Raji (cell line): ENCODE data around the gene MOGAT1.

Source experiments
- POLR2A ChIP-seq: IDR thresholded peaks from 2 replicates; pipeline ENCODE4 v1.6.1; 2011; ENCODE audit warnings: low read depth, low read length, control low read depth; ENCODE audit not compliant: insufficient read depth

MOGAT1 gene, protein sequence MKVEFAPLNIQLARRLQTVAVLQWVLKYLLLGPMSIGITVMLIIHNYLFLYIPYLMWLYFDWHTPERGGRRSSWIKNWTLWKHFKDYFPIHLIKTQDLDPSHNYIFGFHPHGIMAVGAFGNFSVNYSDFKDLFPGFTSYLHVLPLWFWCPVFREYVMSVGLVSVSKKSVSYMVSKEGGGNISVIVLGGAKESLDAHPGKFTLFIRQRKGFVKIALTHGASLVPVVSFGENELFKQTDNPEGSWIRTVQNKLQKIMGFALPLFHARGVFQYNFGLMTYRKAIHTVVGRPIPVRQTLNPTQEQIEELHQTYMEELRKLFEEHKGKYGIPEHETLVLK

DNA sequence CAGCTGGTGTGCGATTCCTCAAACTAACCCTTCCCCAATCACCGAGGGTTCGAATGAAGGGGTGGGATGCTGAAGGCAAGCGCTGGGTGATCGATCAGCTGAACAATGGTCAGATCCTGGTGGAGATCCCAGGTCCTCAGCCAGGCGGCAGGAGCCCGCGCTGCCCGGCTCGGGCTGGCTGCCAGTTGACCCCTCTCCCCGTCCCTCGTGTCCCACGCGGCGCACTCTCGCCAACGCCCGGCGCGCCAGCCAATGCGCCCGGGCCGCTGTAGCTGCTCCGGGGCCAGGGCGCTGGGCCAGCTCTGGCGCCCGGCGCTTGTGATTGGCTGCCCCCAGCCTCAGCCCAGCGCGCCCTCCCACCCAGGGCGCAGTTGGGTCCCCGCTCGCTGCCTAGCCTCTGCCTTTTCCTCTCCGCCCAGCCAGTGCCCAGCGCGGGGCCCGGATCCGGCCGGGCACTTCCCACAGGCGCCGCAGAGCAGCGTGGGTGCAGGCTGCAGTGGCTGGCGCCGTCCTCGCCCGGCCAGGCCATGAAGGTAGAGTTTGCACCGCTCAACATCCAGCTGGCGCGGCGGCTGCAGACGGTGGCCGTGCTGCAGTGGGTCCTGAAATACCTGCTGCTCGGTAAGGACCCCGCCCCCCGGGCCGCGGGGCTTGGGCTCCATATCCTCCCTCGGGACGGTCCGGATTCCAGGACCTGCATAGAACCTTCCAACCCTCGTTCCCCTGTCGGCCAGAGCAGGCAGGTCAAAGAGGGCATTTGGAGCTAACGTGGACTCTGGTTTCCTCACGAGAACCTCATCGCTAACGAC lies at the start of gene MOGAT1:
Gene MOGAT1, plus strand, starts transcription at position 400 of the 809 bp plus-strand sequence. Its CDS starts 128 bp downstream, at position 528.
- no peak for TF ChIP-seq POLR2A

- no peak for TF ChIP-seq POLR2A
Measured at GRCh38 chr2:222621893-222622292, 49.6 kb upstream of the MOGAT1 start.

GRCh38 chr2:222622910-222623309 lies 48.5 kb upstream of the MOGAT1 start:
- no peak for TF ChIP-seq POLR2A

DNA sequence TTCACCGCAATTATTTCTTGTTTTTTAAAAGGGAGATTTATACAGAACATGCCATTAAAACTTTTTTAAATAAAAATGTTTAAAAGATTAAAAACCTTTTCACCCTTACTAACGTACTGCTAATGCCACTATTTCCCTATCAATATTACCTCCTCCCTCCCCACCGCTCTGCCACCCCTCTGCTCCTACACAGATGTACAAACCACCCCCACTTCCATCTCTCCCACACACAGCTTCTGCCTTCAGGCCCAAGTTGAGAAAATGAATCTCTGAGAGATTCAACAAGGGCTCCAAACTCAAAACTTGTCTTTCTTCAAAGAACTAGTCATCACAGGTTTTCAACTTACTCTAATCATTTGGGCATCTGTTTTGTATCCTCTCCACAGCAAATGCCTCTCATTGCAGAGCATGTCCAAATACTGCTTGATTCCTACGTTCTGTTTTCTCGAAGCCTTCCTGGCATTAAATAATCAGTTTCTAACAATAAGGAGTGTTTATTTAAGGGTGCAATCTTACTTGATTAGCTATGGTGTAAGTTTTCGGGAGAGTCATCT lies 47.6 kb upstream of the MOGAT1 start:
- TF ChIP-seq POLR2A, result no peak

DNA sequence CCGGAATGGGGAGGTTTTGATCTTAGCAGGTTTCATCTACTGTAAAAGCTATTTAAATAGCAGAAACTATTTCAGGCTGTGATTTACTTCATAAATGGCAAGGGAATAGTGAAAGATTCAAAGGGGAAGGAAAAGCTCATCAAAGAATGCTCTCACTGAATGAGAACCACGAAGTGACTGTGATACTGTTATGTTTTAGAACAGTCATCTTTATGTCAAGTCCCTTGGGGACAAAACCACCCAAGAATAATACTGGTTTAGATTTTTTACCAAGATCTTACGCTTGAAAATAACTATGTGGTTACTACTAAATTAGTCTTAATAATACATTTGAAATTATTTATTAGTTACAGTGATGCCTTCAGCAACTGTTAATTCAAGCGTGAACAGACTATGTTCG lies 43.7 kb upstream of the MOGAT1 start:
- no peak for TF ChIP-seq POLR2A

DNA sequence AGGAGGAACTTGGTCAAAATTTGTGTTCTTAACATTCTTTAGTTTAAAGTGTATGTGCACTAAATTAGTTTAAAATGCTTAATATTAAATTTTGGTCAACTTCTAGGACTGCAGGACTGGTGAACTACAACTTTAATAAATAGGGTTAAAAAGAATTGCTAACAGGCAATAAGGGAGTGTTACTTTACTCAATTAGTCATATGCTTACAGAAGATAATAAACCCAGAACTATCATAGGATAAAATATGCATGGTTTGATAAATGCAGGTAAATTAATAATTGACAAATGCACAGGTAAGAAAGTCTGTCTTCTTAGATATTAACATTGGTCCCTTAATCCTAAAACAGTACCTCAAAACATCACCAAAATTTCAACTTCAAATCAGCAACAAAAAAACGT lies 36.2 kb upstream of the MOGAT1 start:
- no peak for TF ChIP-seq POLR2A

GRCh38 chr2:222637067-222637466 lies 34.4 kb upstream of the MOGAT1 start:
- no peak for TF ChIP-seq POLR2A

DNA sequence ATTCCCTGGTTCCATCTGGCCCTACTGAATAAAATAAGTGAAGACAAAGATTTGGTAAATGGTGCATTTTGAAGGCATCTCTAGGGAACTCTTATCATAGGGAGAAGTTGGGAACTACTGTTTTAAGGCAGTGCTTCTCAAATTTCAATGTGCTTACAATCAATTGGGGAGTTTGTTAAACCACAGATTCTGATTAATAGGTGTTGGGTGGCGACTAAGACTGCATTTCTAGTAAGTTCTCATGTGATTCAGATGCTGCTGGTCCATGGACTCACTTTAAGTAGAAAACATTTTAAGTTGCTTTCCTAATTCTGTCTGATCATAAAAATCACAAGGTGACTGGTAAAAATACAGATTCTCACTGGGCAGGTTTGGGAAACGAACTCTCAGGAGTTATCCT lies 30.1 kb upstream of the MOGAT1 start:
- no peak for TF ChIP-seq POLR2A

GRCh38 chr2:222643134-222643533 lies 28.3 kb upstream of the MOGAT1 start:
- TF ChIP-seq POLR2A, result no peak

DNA sequence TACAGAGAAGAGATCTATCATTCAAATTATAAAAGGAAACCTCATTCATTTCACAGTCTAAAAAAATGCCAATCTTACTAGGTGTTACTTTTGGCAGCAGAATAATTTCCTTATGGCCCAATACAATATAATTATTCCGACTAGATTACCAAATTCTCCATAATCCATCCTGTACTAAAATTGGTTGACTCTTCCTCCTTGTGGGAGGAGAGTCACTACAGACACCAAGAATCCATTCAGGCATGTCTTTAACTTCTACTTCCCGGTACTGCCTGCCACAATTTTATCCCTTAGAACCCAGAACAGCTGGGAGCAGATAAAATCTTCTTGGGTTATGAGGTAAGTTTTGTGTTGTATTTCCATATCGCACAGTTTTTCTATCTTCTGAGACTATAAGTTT lies 25.4 kb upstream of the MOGAT1 start:
- TF ChIP-seq POLR2A, result no peak

DNA sequence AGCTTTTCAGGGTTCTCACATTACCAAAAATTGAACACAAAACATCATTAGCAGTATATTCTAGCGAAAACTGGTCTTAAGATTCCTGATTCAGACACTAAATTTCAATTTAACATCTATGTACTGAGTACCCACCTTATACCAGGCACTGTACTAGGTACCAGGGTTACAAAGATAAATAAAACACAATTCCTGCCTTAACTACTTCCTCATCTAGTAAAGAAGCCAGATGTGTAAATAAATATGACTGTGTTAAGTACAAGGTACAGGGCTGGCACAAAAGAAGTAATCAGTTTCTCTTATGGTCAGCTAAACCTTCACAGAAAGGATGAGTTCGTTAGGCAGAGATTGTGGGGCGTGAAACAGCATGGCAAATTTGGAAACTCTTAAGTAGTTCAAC lies 21.7 kb upstream of the MOGAT1 start:
- no peak for TF ChIP-seq POLR2A

DNA sequence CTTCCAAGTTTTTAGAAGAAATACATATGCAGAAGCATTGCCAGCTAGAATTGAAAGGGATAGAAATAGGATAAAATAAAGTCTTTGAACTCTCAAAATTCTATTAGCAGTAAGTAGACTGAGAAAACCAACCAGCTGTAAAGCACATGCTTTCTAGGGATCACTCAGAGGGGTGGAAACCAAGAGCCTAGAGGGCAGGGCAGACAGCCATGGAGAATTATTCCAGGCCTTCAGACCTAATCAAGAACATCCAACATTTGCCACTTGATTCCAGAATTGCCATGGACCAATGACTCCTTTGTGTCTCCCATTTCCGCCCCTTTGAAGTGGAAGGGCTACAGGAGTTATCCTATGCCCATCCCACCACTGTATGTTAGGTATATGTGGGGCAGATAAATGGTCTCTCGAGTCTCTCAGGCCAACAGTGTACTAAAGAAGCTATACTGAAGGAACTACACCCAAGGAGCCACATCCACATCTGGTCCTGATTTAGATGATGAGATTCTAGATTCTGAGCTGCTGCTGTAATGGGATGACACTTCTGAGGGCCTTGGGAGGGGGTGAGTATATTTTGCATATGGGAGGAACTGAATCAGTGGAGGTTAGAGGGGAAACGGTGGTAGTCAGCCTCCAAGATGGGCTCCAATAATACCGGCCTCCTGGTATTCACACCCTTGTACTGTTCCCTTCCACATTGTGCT lies 19.6 kb upstream of the MOGAT1 start:
- TF ChIP-seq POLR2A, result no peak

DNA sequence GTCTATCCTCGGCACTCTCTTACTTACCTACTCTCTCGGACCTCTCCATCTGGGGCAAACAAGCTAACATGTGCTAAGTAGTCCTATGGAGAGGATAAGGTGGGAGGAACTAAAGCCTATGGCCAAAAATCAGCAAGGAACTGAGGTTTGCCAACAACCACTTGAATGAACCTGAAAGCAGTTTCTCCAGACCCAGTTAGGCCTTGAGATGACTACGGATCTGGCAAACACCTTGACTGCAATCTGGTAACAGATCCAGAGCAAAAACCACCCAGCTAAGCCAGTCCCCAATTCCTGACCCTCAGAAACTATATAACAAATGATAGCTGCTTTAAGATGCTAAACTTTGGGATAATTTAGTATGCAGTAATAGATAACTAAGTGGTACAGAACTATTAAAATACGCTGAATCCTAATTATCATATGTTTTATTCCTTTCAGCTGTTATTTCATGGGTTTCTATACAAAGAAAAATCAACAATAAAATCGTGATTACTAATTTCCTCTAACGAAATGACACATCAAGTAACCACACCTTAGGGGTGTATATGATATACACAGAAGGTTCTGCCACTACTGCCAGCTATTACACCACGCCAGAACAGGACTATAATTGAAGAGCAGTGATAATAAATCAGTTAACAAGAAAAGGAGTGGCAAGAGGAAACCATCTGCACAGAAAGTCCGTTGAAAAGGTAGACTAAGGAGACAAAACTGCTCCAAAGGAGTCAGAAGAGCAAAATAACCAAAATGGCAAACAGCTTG lies 18.8 kb upstream of the MOGAT1 start:
- TF ChIP-seq POLR2A, result no peak

DNA sequence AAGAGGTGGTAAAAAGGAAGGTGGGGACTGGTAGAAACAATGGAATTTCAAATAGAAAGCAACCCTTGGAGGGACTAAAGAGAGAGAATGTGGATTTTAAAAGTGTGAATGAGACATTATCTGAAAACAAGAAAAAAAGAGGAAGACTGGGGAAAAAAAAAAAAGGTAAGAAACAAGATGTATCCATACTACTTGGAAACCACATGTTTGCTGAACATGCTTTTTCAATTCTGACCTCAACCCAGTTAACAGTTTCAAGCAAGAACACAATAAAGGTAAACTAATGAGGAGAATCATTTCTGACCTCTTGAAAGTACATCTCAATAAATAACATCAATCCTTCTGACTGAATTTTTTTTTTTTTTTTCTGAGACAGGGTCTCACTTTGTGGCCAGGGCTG lies 18.2 kb upstream of the MOGAT1 start:
- no peak for TF ChIP-seq POLR2A
